Measurements from ENCODE around the gene IL17REL.
"Not testable (repeated sequence)": the region's sequence is repeated elsewhere in the genome, so short reads cannot be mapped to it uniquely, and the experiment has no call there.

Gene IL17REL

GRCh38 chr22:49989826-49990225 is 22.7 kb downstream of the IL17REL start:
- peaks cover 15% of the 10 kb centered on the region for H3K9me3 ChIP-seq
- H3K27me3 ChIP-seq (ENCODE audit: low read depth); H3K4me3 ChIP-seq; H3K4me1 ChIP-seq; in situ Hi-C loops (cut with MboI; ENCODE audit: low sequenced_read_pairs); DNase-seq (ENCODE audit: low spot score in 2 of 2); H3K36me3 ChIP-seq (replicated peaks): not testable (repeated sequence)

- no peak overlapping the region for H3K4me3 ChIP-seq
- in situ Hi-C loops (cut with MboI; ENCODE audit: low sequenced_read_pairs), result no loop called here
- DNase-seq (ENCODE audit: low spot score in 2 of 2), result no peak
- peaks cover 10% of the 10 kb centered on the region for H3K9me3 ChIP-seq
- H3K27me3 ChIP-seq (ENCODE audit: low read depth), result no peaks in the 10 kb centered on the region
- H3K36me3 ChIP-seq (replicated peaks), result no peaks in the 10 kb centered on the region
- H3K4me1 ChIP-seq, result no peaks in the 10 kb centered on the region
Measured at GRCh38 chr22:49986325-49986724, 26.2 kb downstream of the IL17REL start.

GRCh38 chr22:49983148-49984042 is 29.2 kb downstream of the IL17REL start:
- in situ Hi-C loops (cut with MboI; ENCODE audit: low sequenced_read_pairs), result no loop called here
- no peak for DNase-seq (ENCODE audit: low spot score in 2 of 2)
- H3K4me3 ChIP-seq, result no peak overlapping the region
- H3K36me3 ChIP-seq (replicated peaks), result no peaks in the 10 kb centered on the region
- H3K27me3 ChIP-seq (ENCODE audit: low read depth), result no peaks in the 10 kb centered on the region
- H3K4me1 ChIP-seq, result no peaks in the 10 kb centered on the region
- peaks cover 5% of the 10 kb centered on the region for H3K9me3 ChIP-seq

GRCh38 chr22:49981799-49982198 is 30.8 kb downstream of the IL17REL start:
- in situ Hi-C loops (cut with MboI; ENCODE audit: low sequenced_read_pairs); DNase-seq (ENCODE audit: low spot score in 2 of 2); H3K27me3 ChIP-seq (ENCODE audit: low read depth); H3K4me3 ChIP-seq; H3K36me3 ChIP-seq (replicated peaks); H3K4me1 ChIP-seq; H3K9me3 ChIP-seq: not testable (repeated sequence)

GRCh38 chr22:49979587-49980264 is 32.8 kb downstream of the IL17REL start:
- Histone ChIP-seq H3K36me3 (replicated peaks) (no peaks in the 10 kb centered on the region), H3K4me1 (peaks cover 4% of the 10 kb centered on the region), H3K27me3 (ENCODE audit: low read depth) (no peaks in the 10 kb centered on the region), H3K9me3 (peaks cover 2% of the 10 kb centered on the region; the same call in 1 of the 2 replicates), H3K4me3 (no peak overlapping the region)
- in situ Hi-C loops (cut with MboI; ENCODE audit: low sequenced_read_pairs), result no loop called here
- DNase-seq (ENCODE audit: low spot score in 2 of 2), result peak; percentile 75 to 77

- H3K9me3 ChIP-seq, result peaks cover 2% of the 10 kb centered on the region; the same call in 1 of the 2 replicates
- in situ Hi-C loops (cut with MboI; ENCODE audit: low sequenced_read_pairs), result no loop called here
Measured at GRCh38 chr22:49977578-49977977, 35.0 kb downstream of the IL17REL start.

GRCh38 chr22:49976439-49977175 is 36.0 kb downstream of the IL17REL start:
- Histone ChIP-seq H3K27me3 (ENCODE audit: low read depth) (no peaks in the 10 kb centered on the region), H3K4me3 (no peak overlapping the region), H3K4me1 (peaks cover 9% of the 10 kb centered on the region), H3K36me3 (replicated peaks) (no peaks in the 10 kb centered on the region), H3K9me3 (no peaks in the 10 kb centered on the region; the same call in 1 of the 2 replicates)
- in situ Hi-C loops (cut with MboI; ENCODE audit: low sequenced_read_pairs), result no loop called here
- DNase-seq (ENCODE audit: low spot score in 2 of 2), result peak in 1 of 2 experiments; percentile 19

More at GRCh38 chr22:49977578-49977977, 35.0 kb downstream of the IL17REL start:
- Histone ChIP-seq H3K27me3 (ENCODE audit: low read depth) (no peaks in the 10 kb centered on the region), H3K4me1 (peaks cover 4% of the 10 kb centered on the region), H3K36me3 (replicated peaks) (no peaks in the 10 kb centered on the region), H3K4me3 (no peak overlapping the region)
- no peak for DNase-seq (ENCODE audit: low spot score in 2 of 2)

GRCh38 chr22:49975543-49976389 is 36.8 kb downstream of the IL17REL start:
- H3K36me3 ChIP-seq (replicated peaks), result no peaks in the 10 kb centered on the region
- no peaks in the 10 kb centered on the region; the same call in 1 of the 2 replicates for H3K9me3 ChIP-seq
- H3K4me1 ChIP-seq, result peaks cover 17% of the 10 kb centered on the region
- no peak overlapping the region for H3K4me3 ChIP-seq
- in situ Hi-C loops (cut with MboI; ENCODE audit: low sequenced_read_pairs), result no loop called here
- peak in 1 of 2 experiments; percentile 51 for DNase-seq (ENCODE audit: low spot score in 2 of 2)
- no peaks in the 10 kb centered on the region for H3K27me3 ChIP-seq (ENCODE audit: low read depth)

GRCh38 chr22:49973018-49973961 is 39.3 kb downstream of the IL17REL start:
- Histone ChIP-seq H3K36me3 (replicated peaks) (no peaks in the 10 kb centered on the region), H3K9me3 (no peaks in the 10 kb centered on the region), H3K4me3 (no peak overlapping the region), H3K27me3 (ENCODE audit: low read depth) (no peaks in the 10 kb centered on the region), H3K4me1 (peaks cover 23% of the 10 kb centered on the region)
- in situ Hi-C loops (cut with MboI; ENCODE audit: low sequenced_read_pairs), result no loop called here
- DNase-seq (ENCODE audit: low spot score in 2 of 2), result peak in 1 of 2 experiments; percentile 9

GRCh38 chr22:49972163-49973017 is 40.2 kb downstream of the IL17REL start:
- Histone ChIP-seq H3K9me3 (no peaks in the 10 kb centered on the region), H3K27me3 (ENCODE audit: low read depth) (no peaks in the 10 kb centered on the region), H3K36me3 (replicated peaks) (no peaks in the 10 kb centered on the region), H3K4me3 (no peak overlapping the region), H3K4me1 (peaks cover 23% of the 10 kb centered on the region)
- in situ Hi-C loops (cut with MboI; ENCODE audit: low sequenced_read_pairs), result no loop called here
- peak in 1 of 2 experiments; percentile 14 for DNase-seq (ENCODE audit: low spot score in 2 of 2)

GRCh38 chr22:49971232-49972162 is 41.1 kb downstream of the IL17REL start:
- peak overlapping the region; percentile 32 for H3K4me3 ChIP-seq
- no peaks in the 10 kb centered on the region for H3K27me3 ChIP-seq (ENCODE audit: low read depth)
- peak; percentile 21 to 70 for DNase-seq (ENCODE audit: low spot score in 2 of 2)
- H3K9me3 ChIP-seq, result no peaks in the 10 kb centered on the region
- in situ Hi-C loops (cut with MboI; ENCODE audit: low sequenced_read_pairs), result no loop called here
- no peaks in the 10 kb centered on the region for H3K36me3 ChIP-seq (replicated peaks)
- H3K4me1 ChIP-seq, result peaks cover 23% of the 10 kb centered on the region

Measured in HAP-1 (cell line).